NCI-H82 treated with DMSO at 0.1 percent for 48 hours (cell line): ENCODE measurements around the gene BANF1.
"Not testable (repeated sequence)": the region's sequence is repeated elsewhere in the genome, so short reads cannot be mapped to it uniquely, and the experiment has no call there.

ENCODE experiments used
- DNase-seq: peaks from one replicate; lab custom pipeline; 2025; ENCODE audit not compliant: unreplicated experiment; lab: John Stamatoyannopoulos, UW

The BANF1 gene

DNA sequence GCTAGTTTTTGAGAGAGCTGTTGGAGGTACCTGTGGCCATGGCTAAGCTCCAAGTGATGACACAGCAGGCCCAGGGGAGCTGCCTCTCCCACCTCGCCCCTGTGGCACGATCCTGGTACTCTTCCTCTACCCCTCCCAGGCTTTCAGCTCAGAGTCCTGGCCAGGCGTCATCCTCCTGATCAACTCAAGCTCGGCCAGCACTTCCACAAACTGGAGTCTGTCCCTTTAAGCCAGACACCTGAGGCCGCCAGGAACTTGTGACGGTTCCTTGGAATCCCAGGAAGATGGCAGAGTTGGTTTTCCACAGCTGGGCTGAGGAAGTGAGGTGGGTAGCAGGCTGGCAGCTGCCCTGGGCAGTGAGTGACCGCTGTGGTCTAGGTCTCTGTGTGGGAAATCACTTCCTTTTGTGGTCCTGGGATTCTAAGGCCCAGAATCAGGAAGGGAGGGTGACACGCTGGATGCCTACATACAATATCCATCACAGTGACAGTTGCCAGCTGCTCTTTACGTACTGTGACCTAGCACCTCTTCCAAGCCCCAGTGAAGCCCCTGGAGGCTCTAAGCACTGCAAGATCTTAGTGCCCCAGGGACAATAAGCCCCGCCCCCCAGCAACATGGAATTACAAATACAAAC lies 6.3 kb downstream of the BANF1 start:
- DNase-seq: peak; percentile 3

DNA sequence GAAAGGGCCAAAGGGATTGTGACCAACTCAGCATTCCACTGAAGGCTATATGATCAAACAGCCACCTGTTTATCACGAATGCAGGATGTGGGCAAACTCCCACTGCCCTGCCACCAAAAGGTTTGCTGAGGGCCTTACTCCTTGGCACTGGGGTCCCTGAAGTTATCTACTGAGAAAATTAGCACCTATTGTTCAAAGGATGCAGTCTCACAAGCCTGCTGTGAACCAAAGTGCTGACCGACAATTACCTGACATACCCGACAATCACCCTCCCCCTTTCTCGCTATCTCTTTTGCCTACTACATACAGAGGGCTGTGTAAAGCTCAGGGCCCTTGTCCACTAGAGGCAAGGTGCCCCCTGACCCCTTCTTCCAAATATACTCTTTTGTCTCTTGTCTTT lies 7.7 kb downstream of the BANF1 start:
- DNase-seq: not testable (repeated sequence)

- no peak for DNase-seq
These were observed 9.0 kb downstream of the BANF1 start for GRCh38 chr11:66011239-66011784.

DNA sequence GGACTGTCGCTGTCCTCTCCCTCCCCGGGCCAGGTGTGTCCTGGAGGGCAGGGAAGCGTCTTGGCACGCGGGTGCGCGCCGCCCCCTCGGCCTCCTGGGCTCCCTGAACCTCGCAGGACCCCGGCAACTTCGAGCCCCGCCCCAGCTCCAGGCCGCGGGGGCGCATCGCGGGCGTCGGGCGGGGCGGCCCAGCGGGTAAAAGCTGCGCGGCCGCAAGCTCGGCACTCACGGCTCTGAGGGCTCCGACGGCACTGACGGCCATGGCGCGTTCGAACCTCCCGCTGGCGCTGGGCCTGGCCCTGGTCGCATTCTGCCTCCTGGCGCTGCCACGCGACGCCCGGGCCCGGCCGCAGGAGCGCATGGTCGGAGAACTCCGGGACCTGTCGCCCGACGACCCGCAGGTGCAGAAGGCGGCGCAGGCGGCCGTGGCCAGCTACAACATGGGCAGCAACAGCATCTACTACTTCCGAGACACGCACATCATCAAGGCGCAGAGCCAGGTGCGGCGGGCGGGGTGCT lies 9.5 kb downstream of the BANF1 start, which contains the start of gene CST6:
TSS of gene CST6 (plus strand) at position 224 of the 519 bp plus-strand sequence. CDS start at position 261, 37 bp downstream.
- DNase-seq: no peak

DNA sequence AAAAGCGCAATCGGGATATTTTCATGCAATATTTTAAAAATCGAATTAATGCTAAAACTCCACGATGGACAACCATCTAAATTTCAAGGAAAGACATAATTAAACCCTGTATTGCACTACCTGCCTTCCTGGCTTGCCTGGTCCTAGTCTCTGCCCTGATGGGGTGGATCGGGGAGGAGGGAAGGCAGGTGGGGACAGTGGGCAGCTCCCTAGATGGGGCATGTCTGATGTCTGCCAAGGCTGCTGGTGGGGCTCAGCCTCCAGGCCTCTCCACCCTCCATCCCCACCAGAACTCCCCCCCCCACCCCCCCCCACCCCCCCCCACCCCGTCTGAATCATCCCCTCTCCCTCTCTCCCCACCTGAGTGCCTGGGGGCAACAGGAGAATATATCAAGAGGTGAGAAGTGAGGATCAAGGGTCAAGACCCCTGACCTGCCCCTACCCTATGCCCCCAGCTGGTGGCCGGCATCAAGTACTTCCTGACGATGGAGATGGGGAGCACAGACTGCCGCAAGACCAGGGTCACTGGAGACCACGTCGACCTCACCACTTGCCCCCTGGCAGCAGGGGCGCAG lies 10.2 kb downstream of the BANF1 start:
- no peak for DNase-seq

DNA sequence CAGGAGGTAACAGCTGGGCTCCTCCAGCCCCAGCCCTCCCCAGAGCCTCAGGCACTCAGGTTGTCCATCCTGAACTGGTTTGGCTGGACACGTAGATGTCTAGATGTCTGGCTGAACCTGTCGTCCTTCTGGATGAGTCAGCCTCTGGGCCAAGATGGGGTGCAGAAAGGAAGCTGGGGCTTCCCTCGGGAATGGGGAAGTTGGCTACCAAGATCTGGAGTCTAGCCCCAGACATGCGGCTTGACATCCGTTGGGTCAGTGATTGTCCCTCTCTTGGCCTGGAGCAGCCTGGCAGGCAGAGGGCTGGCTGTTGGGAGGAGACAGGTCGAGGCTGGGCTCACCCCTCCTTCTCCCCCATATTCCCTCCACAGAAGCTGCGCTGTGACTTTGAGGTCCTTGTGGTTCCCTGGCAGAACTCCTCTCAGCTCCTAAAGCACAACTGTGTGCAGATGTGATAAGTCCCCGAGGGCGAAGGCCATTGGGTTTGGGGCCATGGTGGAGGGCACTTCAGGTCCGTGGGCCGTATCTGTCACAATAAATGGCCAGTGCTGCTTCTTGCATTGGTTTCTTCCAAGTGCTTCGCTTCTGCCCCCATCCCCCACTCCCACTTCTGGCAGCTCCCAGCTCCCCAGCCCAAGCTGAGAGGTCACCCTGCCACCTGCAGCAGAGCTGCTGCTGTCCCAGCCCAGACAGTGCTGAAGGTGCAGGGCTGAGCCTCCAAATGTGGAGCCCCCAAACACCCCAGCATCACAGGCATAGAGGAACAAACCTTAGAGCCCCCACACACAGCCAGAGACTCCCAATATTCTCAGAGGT lies 10.9 kb downstream of the BANF1 start:
- DNase-seq: no peak

GRCh38 chr11:66013762-66014100 lies 11.4 kb downstream of the BANF1 start:
- no peak for DNase-seq

- no peak for DNase-seq
These were observed 12.6 kb downstream of the BANF1 start for GRCh38 chr11:66014804-66015453.

- DNase-seq: no peak
These were observed 13.2 kb downstream of the BANF1 start for GRCh38 chr11:66015454-66015881.

GRCh38 chr11:66015936-66016792 lies 13.9 kb downstream of the BANF1 start:
- no peak for DNase-seq

GRCh38 chr11:66016793-66017177 lies 14.5 kb downstream of the BANF1 start:
- DNase-seq: no peak

DNA sequence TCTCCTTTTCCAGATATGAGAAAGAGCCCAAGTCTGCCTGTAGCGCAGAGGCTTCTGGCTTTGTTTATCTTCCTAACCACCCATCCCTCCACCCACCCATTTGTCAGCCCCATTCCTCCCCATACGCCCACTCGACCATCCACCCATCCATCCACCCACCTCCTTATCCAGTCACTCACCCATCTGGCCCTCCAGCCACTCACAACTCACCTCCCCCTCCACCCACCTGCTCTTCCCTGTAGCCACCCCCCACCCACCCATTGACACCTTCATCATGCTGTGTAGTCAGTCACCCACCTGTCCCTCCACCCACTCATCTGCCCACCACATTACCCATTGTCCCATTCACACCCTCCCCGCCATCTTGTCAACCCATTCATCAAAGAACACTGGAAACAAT lies 15.0 kb downstream of the BANF1 start:
- no peak for DNase-seq

DNA sequence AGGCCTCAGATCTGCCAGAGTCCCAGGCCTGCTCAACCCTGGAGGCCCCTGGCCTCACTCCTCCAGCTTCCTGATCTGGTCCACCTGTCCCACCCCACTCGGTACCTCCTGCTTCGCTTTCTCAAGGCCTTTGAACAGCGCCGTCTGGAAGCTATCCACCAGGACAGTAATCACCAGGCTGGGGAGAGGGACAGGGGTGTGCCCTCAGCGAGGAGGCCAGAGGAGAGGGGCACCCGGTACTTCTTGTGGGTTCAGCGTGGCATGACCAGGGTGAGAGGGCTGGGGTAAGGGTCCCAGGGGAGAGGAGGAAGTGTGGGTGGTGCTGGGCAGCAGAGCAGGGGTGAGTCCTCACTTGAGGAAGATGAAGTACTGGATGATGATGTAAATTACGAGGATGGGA lies 17.9 kb downstream of the BANF1 start:
- no peak for DNase-seq

DNA sequence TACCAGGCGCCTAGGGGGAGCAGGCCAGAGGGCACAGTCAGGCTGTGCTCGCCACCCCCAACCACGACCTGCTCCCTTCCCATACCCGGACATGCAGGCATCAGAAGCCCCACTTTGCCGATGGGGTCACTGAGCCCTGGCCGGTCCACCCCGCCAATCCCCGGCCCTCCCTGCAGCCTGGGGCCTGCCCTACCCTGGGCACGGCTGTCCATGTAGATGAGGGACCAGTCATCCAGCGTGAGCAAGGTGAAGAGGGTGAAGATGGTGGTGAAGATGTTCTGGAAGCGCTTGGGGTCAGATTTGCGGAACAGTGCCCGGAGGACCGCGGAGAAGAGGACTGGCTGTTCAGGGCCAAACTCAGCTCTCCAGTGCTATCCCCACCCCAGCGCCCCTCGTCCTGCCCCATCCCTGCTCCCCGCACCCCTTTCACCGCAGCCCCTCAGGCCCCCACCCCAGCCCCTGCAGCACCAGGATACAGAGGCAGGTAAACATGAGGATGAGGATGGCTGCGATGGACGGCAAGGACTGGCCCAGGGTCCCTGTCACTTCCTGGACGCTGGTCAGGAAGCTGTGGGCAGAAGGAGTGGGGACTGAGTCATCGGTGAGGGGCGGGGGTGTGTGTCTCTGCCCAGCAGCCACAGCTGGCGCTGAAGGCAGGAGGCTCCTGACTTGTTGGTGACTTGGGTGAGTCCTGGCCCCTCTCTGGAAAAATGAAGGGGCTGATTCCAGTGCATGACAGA lies 18.5 kb downstream of the BANF1 start:
- DNase-seq: no peak

DNA sequence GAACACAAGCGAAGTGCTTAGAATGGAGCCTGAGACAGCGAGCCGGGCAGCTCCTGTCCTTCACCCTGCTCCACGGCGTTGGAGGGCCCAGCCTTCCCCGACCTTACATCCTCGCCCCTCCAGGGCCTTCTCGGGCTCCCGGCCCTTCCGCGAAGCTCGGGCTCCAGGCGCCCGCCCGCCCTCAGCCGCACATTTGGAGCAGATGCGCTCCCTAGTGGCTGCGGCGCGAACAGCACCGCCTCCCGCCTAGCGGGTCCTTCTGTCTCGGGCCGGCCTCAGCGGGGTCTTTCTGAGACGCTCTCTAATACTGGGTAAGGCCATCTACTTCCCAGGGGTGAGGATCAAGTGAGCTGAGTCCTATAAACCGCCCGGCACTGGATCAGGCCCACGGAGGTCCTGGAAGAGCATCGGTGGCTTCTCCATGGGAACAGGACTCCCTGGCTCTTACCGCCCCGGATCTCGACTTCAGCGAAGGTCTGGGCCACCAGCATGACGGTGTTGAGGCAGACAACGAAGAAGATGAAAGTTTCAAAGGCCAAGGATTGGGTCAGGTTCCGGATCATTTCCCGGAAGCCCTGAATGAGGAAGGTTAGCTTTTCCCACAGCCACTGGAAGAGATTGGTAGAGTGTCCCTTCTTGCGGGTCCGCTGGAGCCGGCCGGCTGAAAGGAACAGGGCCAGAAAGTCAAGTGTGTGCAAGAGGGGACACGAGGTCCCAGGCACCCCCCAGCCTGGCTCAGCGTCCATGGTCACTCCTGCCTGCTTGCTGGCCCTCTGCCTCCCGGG lies 20.3 kb downstream of the BANF1 start:
- peak; percentile 27 for DNase-seq

- not testable (repeated sequence) for DNase-seq
These were observed 20.8 kb downstream of the BANF1 start for GRCh38 chr11:66023186-66023440.

DNA sequence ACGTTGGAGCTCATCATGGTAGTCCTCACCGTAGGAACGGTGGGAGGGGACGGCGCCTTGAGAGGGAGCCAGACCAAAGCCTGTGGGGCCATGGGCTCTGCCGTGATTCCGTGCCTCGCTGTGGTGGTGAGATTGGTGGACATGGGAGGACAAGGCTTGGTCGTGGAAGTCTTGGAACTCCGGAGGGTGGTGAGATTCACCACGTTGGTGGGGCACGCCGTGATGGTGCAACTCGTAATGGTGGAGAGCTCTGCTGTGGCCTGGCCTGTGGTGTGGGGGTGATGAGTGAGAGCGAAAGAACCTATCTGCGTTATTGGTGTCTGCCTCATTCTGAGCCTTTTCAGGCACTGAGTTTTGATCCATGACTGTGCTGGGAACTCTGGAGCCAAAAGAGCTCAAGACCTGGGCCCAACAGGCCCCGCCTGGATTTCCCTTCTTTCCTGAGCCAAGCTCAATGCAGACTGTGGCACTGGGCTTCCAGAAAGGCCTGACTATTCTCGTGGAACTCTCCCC lies 23.8 kb downstream of the BANF1 start, which contains the start of gene CATSPER1:
TSS of gene CATSPER1 (minus strand) at position 463 of the 513 bp plus-strand sequence. CDS start at position 363, 100 bp downstream.
- no peak for DNase-seq

- no peak for DNase-seq
These were observed 30.8 kb downstream of the BANF1 start for GRCh38 chr11:66032957-66033735.
